OCI-LY1 (cell line): ENCODE measurements around the gene OR51E2.
"Not testable (repeated sequence)": the region's sequence is repeated elsewhere in the genome, so short reads cannot be mapped to it uniquely, and the experiment has no call there.

Experiments
- H2AFZ ChIP-seq: fragments of 200-600 bp; sonication (generic), shearing (Covaris generic); 2 replicates; pipeline ENCODE4 v1.6.0; 2014; ENCODE audit warnings: antibody characterized with exemption, mild to moderate bottlenecking, low read length
- H3F3A ChIP-seq: fragments of 200-600 bp; sonication (generic), shearing (Covaris generic); 2 replicates; pipeline ENCODE4 v1.6.0; 2014; ENCODE audit warnings: mild to moderate bottlenecking, antibody characterized with exemption, low read length, moderate library complexity; ENCODE audit not compliant: insufficient read depth
- H3K27ac ChIP-seq: fragments of 200-600 bp; sonication (generic); 2 replicates; pipeline ENCODE4 v1.5.1; 2014; ENCODE audit warnings: low read length, mixed run types, mild to moderate bottlenecking, low read depth; ENCODE audit not compliant: poor library complexity, severe bottlenecking
- H3K27me3 ChIP-seq: fragments of 200-600 bp; sonication (generic); 2 replicates; pipeline ENCODE4 v1.6.0; 2014; ENCODE audit warnings: antibody characterized with exemption, mild to moderate bottlenecking, low read length, moderate library complexity; ENCODE audit not compliant: insufficient read depth
- H3K36me3 ChIP-seq: fragments of 200-600 bp; sonication (generic); 2 replicates; pipeline ENCODE4 v1.6.1; 2014; ENCODE audit warnings: mild to moderate bottlenecking, antibody characterized with exemption, low read length, moderate library complexity, mixed read lengths; ENCODE audit not compliant: insufficient read depth
- H3K4me1 ChIP-seq: fragments of 200-600 bp; sonication (generic); 2 replicates; pipeline ENCODE4 v1.5.1; 2014; ENCODE audit warnings: mild to moderate bottlenecking, low read length, moderate library complexity; ENCODE audit not compliant: insufficient read depth, severe bottlenecking
- H3K4me2 ChIP-seq: fragments of 200-600 bp; sonication (generic), shearing (Covaris generic); 2 replicates; pipeline ENCODE4 v1.6.1; 2014; ENCODE audit warnings: low read length
- H3K4me3 ChIP-seq: fragments of 200-600 bp; sonication (generic); 2 replicates; pipeline ENCODE4 v1.5.1; 2014; ENCODE audit warnings: low read length, low read depth, mild to moderate bottlenecking, mixed read lengths; ENCODE audit not compliant: poor library complexity, severe bottlenecking
- H3K79me2 ChIP-seq: fragments of 200-600 bp; shearing (Covaris generic); 2 replicates; pipeline ENCODE4 v1.6.1; 2016; ENCODE audit warnings: mixed run types, low read length, mixed read lengths; ENCODE audit not compliant: insufficient read depth
- H3K9ac ChIP-seq: fragments of 200-600 bp; sonication (generic), shearing (Covaris generic); 2 replicates; pipeline ENCODE4 v1.6.1; 2014; ENCODE audit warnings: mild to moderate bottlenecking, low read length, mixed read lengths
- H3K9me2 ChIP-seq: fragments of 200-600 bp; sonication (generic), shearing (Covaris generic); 2 replicates; pipeline ENCODE4 v1.6.1; 2014; ENCODE audit warnings: low read depth, mild to moderate bottlenecking, low read length, mixed read lengths
- H3K9me3 ChIP-seq: fragments of 200-600 bp; shearing (Covaris generic); 2 replicates; pipeline ENCODE4 v1.6.1; 2014; ENCODE audit warnings: low read length, mixed read lengths
- H4K20me1 ChIP-seq: fragments of 200-600 bp; sonication (generic), shearing (Covaris generic); 2 replicates; pipeline ENCODE4 v1.6.0; 2016; ENCODE audit warnings: mild to moderate bottlenecking, low read length; ENCODE audit not compliant: insufficient read depth
- CTCF ChIP-seq: fragments of 200-600 bp; sonication (generic), shearing (Covaris generic); IDR thresholded peaks from 2 replicates; pipeline ENCODE4 v1.5.1; 2017; ENCODE audit warnings: mild to moderate bottlenecking, antibody characterized with exemption, low read length, moderate library complexity, mixed read lengths
- EZH2 ChIP-seq: fragments of 200-600 bp; sonication (generic), shearing (Covaris generic); IDR thresholded peaks from 2 replicates; pipeline ENCODE4 v1.8.0; 2017; ENCODE audit warnings: borderline replicate concordance, mixed run types, mild to moderate bottlenecking, antibody characterized with exemption, low read length, moderate library complexity, mixed read lengths

Gene OR51E2

GRCh38 chr11:4697585-4697984 lies at the start of gene OR51E2:
TSS of gene OR51E2 (minus strand) at chr11:4697853. CDS start at chr11:4682711, 15,142 bp downstream.
- Histone ChIP-seq H3K27ac (no peak within 1 kb of the TSS), H3K27me3 (no peaks in the 10 kb centered on the region), H2AFZ (no peak within 1 kb of the TSS), H3K36me3 (no peaks in the 10 kb centered on the region), H4K20me1 (no peaks in the 10 kb centered on the region), H3K9ac (no peak within 1 kb of the TSS), H3K9me2 (no peaks in the 10 kb centered on the region), H3K4me1 (no peaks in the 10 kb centered on the region), H3K4me2 (no peak within 1 kb of the TSS), H3K4me3 (no peak within 1 kb of the TSS), H3K9me3 (no peaks in the 10 kb centered on the region), H3F3A (no peaks in the 10 kb centered on the region), H3K79me2 (no peaks in the 10 kb centered on the region)
- no peak for TF ChIP-seq CTCF
- TF ChIP-seq EZH2: no peak

- Histone ChIP-seq H3K27ac (no peak overlapping the region), H3K9me3 (no peaks in the 10 kb centered on the region), H3K4me1 (no peaks in the 10 kb centered on the region), H3K9me2 (no peaks in the 10 kb centered on the region), H3F3A (no peaks in the 10 kb centered on the region), H3K4me2 (no peak overlapping the region), H4K20me1 (no peaks in the 10 kb centered on the region), H3K36me3 (no peaks in the 10 kb centered on the region), H3K9ac (no peak overlapping the region), H3K79me2 (no peaks in the 10 kb centered on the region), H3K4me3 (no peak overlapping the region), H3K27me3 (no peaks in the 10 kb centered on the region), H2AFZ (no peak overlapping the region)
- TF ChIP-seq CTCF: no peak
- no peak for TF ChIP-seq EZH2
These were observed 43.1 kb upstream of the OR51E2 start for GRCh38 chr11:4740735-4741134.

GRCh38 chr11:4727171-4727570 lies 29.5 kb upstream of the OR51E2 start:
- H3K4me1 ChIP-seq: no peaks in the 10 kb centered on the region
- H3K4me2 ChIP-seq: no peak overlapping the region
- TF ChIP-seq CTCF: no peak
- TF ChIP-seq EZH2: no peak
- no peaks in the 10 kb centered on the region for H3K27me3 ChIP-seq
- no peaks in the 10 kb centered on the region for H4K20me1 ChIP-seq
- H3K27ac ChIP-seq: no peak overlapping the region
- H2AFZ ChIP-seq: no peak overlapping the region
- no peak overlapping the region for H3K9ac ChIP-seq
- H3K79me2 ChIP-seq: no peaks in the 10 kb centered on the region
- H3K9me3 ChIP-seq: no peaks in the 10 kb centered on the region; the same call in 1 of the 2 replicates
- H3K36me3 ChIP-seq: no peaks in the 10 kb centered on the region
- H3K9me2 ChIP-seq: no peaks in the 10 kb centered on the region
- H3K4me3 ChIP-seq: no peak overlapping the region
- no peaks in the 10 kb centered on the region for H3F3A ChIP-seq

- H3K4me3 ChIP-seq: not testable (repeated sequence)
These were observed 25.2 kb upstream of the OR51E2 start for GRCh38 chr11:4722616-4723534.

More at GRCh38 chr11:4722616-4723534, 25.2 kb upstream of the OR51E2 start:
- not testable (repeated sequence) for H3K4me1 ChIP-seq, H3K36me3 ChIP-seq, H3K9me2 ChIP-seq, H3K9ac ChIP-seq, H2AFZ ChIP-seq, H3K4me2 ChIP-seq, H3K79me2 ChIP-seq, H3K9me3 ChIP-seq, H4K20me1 ChIP-seq, H3K27ac ChIP-seq, H3K27me3 ChIP-seq, H3F3A ChIP-seq
